HG02588 (cell line): ENCODE measurements around the gene TTC24.
"Not testable (repeated sequence)": the region's sequence is repeated elsewhere in the genome, so short reads cannot be mapped to it uniquely, and the experiment has no call there.

Source experiments
- ATAC-seq: cut with Tn5 transposase; IDR thresholded peaks from one replicate; pipeline ENCODE4 v1.9.1; 2021; ENCODE audit warnings: mild to moderate bottlenecking, moderate library complexity; ENCODE audit not compliant: unreplicated experiment

Gene TTC24

GRCh38 chr1:156579472-156579871 is at the start of gene TTC24:
TTC24 (plus strand) TSS chr1:156579723; CDS start chr1:156581365, 1,642 bp downstream.
- ATAC-seq = no peak

- no peak for ATAC-seq
Measured at GRCh38 chr1:156530006-156530405, 49.5 kb upstream of the TTC24 start.

DNA sequence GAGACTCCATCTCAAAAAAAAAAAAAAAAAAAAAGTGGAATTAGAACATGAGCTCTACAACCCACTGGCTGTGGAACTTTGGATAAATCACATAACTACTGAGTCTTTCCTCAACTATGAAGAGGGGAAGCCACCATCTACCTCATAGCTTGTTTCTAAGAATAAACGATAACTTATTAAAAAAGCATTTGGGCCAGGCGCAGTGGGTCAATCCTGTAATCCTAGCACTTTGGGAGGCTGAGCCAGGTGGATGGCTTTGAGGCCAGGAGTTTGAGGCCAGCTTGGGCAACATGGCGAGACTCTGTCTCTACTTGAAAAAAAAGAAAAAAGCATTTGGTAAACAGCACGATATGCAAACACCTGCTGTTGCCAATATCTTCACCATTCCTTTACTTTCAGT is 47.1 kb upstream of the TTC24 start:
- ATAC-seq = no peak

DNA sequence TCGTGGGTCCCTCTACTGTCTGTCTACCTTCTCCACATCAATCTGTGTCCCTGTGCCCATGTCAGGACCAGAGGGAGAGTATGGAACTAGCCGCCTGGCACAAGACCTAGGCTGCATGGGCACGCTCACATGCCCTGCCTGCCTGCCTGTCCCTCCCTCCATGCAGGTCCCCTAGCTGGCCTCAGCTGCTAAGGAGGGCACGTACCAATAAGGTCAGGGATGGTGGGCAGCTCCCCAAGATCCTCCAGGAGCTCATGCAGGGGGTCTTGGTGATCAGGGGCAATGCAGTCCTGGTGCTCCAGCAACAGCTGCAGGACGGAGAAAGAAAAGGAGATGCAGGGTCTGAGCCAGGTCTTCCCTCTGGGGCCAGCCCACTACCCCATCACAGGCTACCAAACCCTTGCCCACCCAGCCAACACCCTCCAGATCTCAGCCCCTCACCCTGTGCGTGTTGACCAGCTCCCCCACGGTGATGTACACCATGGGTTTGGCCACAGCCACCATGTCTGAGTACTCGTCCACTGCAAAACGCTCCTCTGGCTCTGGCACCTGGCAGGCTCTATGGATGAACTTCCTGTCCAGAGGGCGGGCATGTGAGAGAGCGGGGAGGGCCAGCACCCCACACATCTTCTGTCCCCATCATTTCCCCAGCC is 45.8 kb upstream of the TTC24 start:
- no peak for ATAC-seq

GRCh38 chr1:156534424-156535060 is 45.0 kb upstream of the TTC24 start:
- ATAC-seq = no peak

DNA sequence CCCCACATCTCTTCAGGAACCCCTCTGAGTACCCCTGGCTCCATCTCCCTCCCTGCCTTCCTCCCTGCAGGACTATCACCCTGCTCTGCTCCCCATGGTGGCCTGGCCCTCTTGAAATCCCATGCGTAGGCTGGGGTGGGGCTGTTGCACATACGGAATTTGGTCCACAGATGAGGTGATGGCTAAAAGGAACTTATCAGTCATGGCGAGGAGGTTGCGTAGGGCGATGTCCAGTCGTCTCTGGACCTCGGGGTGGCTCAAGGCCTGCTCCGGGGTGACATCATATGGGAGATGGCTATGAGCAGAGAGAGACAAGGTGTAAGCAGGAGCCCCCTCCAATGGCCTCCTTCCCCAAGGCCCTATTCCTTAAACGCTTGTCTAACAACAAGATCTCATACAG is 42.5 kb upstream of the TTC24 start:
- no peak for ATAC-seq

DNA sequence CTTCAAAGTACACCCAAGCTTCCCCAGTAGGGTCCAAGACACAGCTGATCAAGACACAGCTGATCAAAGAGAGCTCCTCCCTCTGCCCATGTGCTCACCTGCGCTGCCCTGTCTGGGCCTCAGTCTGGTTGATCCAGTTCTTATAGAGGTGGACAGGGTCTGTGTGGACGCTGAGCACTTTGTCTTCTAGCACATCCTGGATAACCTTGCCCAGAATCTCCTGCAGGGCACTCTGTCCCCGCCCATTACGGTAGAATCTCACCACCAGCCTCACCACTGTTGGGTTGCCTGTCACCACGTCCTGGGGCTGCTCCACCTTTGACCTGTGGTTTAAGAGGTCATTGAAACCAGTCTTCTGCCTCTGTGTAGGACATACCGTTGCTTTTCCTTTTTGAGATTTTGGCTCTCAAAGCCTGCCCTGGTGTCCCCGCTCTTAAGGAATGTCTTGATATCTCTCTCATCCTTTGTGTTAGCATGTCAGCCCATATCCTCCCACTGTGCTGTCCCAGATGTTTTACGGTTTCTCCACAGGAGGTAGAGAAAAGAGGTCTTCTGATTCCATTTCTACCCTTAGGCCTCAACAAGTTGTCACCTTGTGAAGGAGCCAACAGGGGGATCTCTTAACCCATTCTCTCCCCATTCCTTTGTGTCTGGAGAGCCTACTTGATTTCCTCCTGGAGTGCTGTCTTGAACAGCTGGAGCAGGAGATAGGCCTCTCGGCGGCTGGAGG is 40.6 kb upstream of the TTC24 start:
- no peak for ATAC-seq

DNA sequence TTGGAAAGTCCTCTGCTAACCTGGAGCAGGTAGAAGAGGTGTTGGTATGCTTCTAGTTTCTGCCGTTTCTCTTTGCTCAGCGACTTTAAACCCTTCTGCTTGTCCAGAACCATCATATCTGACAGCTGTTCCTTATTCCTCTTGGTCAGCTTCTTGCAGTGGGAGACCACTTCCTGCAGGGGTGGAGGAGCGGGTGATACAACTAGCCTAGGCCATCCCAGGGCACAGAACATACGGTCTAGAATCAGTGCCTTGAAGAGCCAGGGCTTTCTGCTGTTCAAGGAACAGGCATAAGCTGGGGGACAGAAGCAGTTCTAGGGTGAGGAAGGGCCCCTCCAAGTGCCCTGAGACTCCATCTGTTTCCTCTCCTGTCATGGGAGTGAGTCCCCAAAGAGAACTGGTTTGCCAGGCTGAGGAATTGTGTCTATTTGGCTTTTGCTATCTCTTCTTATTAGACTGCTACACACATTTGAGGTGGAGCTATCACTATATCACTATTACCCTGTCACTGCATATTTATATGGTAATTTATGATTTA is 39.6 kb upstream of the TTC24 start:
- no peak for ATAC-seq

GRCh38 chr1:156540955-156541354 is 38.6 kb upstream of the TTC24 start:
- no peak for ATAC-seq

DNA sequence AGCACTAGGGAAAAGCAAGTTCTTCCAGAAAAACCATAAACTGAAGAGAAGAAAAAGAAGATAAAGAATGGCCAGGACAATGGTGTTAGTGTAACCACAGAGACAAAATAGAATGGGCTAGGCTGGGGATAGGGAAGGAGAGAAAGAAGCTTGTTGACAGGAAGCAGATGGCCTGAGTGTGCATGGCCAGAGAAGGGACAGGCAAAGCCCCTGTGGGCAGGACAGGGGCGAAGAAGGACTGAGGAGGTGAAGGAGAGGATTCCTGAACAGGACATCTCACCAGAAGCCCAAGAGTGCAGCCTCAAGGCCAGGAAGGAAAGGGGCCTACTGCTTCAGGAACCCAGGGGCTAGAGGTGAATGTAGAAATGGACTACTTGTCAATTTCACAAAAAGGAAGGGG is 36.5 kb upstream of the TTC24 start:
- no peak for ATAC-seq

DNA sequence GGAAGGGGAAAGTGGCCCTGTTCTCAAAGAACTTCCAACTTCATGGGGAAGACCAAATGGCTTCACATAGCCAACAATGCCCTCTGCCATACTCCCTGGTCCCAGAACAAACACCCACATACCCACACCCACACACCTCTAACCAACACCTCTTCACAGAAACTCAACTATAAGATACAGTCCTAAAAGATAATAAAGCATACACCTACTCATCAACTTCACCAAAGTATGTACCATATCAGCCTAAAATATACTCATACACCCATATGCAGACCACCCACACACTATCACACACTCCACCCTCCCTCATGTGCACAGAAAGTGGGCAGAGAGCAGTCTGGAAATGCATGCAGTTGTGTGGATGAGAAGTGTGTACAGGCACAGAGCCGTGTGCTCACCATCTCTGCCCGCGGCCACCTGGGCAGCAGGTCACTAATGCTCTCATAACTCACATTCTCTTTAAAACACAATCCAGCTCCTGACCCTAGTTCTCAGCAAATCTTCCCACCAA is 34.9 kb upstream of the TTC24 start:
- ATAC-seq = no peak

- ATAC-seq = no peak
Measured at GRCh38 chr1:156546267-156546666, 33.3 kb upstream of the TTC24 start.

- ATAC-seq = no peak
Measured at GRCh38 chr1:156547434-156547833, 32.1 kb upstream of the TTC24 start.

DNA sequence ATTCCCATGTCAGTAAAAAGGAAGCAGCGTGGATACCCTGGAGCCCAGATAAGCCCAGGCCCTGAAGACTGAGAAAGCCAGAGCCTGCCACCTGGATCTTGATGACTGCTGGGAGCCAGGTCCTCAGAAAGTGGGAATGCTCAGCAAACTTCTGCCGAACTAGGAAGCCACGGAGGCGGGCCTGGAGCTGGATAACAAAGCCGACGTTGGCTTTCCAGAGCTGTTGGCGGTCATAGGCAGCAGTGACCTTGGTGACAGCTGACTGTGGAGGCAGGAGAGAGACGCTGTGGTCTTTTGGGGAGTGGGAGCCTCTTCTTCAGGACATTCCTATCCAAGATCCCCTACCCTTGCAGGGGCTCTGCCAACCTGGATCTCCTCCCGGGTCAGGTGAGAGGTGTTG is 31.5 kb upstream of the TTC24 start:
- no peak for ATAC-seq

DNA sequence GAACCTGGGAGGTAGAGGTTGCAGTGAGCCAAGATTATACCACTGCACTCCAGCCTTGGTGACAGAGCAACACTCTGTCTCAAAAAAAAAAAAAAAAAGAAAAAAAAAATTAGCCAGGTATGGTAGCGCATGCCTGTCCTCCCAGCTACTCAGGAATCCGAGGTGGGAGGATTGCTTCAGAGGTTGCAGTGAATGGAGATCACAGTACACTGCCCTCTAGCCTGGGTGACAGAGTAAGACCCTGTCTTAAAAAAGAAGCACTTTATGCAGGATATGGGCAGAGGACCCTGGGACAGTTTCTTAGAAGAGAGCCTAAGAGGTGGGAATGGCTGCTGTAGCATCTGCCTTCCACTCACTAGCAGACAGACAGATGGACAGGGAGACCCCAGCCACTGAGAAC is 30.1 kb upstream of the TTC24 start:
- ATAC-seq = no peak

DNA sequence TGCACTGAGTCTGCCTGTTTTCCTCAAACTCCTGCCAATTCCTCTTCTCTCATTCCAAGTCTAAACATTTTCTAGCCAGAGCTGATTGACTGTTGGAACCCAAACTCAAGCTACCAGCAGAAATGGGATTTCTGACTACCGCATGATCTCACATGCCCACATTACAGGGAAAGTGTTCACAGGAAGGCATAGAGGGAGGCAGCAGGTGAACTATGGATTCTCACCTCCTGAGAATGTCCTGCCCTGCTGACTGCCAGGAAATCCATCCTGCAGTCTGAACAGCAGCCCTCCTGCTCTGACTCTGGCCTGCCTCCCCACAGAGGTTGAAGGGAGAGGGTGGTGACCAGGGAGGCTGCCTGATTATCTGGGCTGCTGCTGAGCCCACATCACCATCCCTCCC is 29.7 kb upstream of the TTC24 start:
- no peak for ATAC-seq

GRCh38 chr1:156550346-156550745 is 29.2 kb upstream of the TTC24 start:
- no peak for ATAC-seq

DNA sequence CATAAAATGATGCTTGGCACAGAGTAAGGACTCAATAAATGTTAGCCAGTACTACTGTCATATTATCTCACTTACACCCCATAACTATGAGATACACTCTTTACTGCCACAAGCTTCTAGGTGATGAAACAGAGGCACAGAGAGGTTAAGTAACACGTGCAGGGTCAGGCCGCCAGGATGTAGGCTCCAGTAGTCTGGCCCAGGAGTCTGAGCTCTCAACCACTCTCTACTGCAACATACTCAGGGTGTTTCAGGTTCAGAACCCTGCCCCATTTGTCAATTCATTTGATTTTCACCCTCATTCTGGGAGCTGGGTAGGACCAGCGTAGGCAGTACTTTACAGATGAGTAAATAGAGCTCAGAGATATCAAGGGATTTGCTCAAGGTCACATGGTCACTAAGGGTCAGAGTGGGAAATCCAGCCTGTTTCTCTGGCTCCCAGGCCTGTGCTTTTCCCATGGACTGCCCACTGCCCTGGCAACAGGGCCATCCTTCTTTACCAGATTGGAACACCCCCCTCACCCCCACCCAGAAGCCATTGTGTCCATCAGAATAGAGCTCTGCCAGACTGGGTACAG is 28.4 kb upstream of the TTC24 start:
- no peak for ATAC-seq

DNA sequence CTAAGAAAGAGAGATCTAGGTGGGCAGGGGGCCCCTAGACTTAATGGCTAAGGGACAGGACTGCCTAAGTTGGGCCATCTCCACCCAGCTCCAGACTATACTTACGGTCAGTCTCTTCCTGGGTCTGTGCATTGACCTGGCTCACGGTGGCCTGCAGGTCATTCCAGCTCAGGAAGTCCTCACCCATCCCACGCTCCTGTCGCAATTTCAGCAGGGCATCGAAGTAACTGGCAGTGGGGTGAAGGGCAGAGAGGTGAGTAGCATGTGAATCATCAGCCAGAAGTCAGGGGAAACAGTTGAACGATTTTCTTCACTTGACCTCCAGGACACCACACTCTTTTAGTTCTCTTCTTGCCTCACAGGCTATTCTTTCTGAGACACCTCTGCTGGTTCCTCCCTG is 27.7 kb upstream of the TTC24 start:
- ATAC-seq = no peak

DNA sequence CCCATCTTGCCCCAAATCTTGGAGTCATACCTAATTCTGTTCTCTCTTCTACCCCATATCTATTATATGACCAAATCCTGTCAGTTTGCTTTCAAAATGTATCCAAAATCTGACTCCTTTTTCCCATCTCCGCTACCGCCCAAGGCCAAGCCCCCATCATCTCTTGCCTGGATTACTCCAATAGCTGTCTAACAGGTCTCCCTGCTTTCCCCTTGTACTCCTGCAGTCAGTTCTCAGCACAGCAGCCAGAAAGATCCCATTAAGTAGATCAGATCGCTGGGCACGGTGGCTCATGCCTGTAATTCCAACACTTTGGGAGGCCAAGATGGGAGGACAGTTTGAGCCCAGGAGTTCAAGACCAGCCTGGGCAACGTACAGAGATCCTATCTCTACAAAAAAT is 27.0 kb upstream of the TTC24 start:
- ATAC-seq = no peak

DNA sequence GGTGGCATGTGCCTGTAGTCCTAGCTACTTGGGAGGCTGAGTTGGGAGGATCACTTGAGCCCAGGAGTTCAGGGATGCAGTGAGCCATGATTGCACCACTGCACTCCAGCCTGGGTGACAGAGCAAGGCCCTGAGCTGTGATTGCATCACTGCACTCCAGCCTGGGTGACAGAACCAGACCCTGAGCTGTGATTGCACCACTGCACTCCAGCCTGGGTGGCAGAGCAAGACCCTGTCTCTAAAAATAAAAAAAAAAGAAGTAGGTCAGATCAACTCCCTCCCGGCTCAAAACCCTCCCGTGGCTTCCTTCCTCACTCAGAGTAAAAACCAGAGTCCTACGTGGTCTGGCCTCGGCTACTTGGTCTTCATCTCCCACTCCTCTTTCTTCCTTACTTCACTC is 26.6 kb upstream of the TTC24 start:
- not testable (repeated sequence) for ATAC-seq
